HL-60 (cell line): ENCODE data around the gene KRT34.

Source experiments
- POLR2AphosphoS5 ChIP-seq: IDR thresholded peaks from 2 replicates; pipeline ENCODE4 v1.6.1; 2012; ENCODE audit warnings: low read depth
- SPI1 ChIP-seq: IDR thresholded peaks from 2 replicates; pipeline ENCODE4 v1.6.1; 2012; ENCODE audit warnings: low read depth, mild to moderate bottlenecking, borderline replicate concordance
- TF ChIP-seq, protein P1 (sequence below): IDR thresholded peaks from one replicate; pipeline ENCODE4 v1.5.1; 2011; ENCODE audit warnings: low read length, control low read depth, inconsistent platforms; ENCODE audit not compliant: insufficient read depth
- TF ChIP-seq, protein P2 (sequence below): IDR thresholded peaks from 2 replicates; pipeline ENCODE4 v1.6.1; 2012; ENCODE audit warnings: low read depth; ENCODE audit not compliant: insufficient replicate concordance

DNA sequence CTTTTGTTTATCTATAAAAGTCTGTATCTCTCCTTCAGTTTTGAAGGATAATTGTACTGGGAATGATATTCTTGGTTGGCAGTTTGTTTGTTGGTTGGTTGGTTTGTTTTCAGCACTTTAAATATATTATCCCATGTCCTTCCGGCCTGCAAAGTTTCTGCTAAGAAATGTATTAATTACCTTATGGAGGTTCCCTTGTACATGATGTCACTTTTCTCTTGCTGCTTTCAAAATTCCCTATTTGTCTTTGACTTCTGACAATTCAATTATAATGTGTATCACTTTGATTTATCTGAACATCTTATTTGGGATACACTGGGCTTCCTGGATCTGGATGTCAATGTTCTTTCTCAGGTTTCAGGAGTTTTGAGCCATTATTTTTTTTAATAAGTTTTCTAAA lies 4.1 kb upstream of the KRT34 start:
- TF ChIP-seq, protein P1, sequence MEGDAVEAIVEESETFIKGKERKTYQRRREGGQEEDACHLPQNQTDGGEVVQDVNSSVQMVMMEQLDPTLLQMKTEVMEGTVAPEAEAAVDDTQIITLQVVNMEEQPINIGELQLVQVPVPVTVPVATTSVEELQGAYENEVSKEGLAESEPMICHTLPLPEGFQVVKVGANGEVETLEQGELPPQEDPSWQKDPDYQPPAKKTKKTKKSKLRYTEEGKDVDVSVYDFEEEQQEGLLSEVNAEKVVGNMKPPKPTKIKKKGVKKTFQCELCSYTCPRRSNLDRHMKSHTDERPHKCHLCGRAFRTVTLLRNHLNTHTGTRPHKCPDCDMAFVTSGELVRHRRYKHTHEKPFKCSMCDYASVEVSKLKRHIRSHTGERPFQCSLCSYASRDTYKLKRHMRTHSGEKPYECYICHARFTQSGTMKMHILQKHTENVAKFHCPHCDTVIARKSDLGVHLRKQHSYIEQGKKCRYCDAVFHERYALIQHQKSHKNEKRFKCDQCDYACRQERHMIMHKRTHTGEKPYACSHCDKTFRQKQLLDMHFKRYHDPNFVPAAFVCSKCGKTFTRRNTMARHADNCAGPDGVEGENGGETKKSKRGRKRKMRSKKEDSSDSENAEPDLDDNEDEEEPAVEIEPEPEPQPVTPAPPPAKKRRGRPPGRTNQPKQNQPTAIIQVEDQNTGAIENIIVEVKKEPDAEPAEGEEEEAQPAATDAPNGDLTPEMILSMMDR = no peak
- TF ChIP-seq, protein P2, sequence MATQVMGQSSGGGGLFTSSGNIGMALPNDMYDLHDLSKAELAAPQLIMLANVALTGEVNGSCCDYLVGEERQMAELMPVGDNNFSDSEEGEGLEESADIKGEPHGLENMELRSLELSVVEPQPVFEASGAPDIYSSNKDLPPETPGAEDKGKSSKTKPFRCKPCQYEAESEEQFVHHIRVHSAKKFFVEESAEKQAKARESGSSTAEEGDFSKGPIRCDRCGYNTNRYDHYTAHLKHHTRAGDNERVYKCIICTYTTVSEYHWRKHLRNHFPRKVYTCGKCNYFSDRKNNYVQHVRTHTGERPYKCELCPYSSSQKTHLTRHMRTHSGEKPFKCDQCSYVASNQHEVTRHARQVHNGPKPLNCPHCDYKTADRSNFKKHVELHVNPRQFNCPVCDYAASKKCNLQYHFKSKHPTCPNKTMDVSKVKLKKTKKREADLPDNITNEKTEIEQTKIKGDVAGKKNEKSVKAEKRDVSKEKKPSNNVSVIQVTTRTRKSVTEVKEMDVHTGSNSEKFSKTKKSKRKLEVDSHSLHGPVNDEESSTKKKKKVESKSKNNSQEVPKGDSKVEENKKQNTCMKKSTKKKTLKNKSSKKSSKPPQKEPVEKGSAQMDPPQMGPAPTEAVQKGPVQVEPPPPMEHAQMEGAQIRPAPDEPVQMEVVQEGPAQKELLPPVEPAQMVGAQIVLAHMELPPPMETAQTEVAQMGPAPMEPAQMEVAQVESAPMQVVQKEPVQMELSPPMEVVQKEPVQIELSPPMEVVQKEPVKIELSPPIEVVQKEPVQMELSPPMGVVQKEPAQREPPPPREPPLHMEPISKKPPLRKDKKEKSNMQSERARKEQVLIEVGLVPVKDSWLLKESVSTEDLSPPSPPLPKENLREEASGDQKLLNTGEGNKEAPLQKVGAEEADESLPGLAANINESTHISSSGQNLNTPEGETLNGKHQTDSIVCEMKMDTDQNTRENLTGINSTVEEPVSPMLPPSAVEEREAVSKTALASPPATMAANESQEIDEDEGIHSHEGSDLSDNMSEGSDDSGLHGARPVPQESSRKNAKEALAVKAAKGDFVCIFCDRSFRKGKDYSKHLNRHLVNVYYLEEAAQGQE = no peak
- no peak for TF ChIP-seq POLR2AphosphoS5
- TF ChIP-seq SPI1 = no peak
